ENCODE data around the gene CSNK1D.

CSNK1D gene

GRCh38 chr17:82228842-82229697, 44.4 kb downstream of the CSNK1D start, which contains the start of gene SLC16A3:
SLC16A3 (plus strand) TSS chr17:82229042; CDS start chr17:82236009, 6,967 bp downstream.
- DNase-seq (ENCODE audit: low read depth in 2 of 2), result peak in 1 of 2 donors; percentile 53

- DNase-seq (ENCODE audit: low read depth in 2 of 2), result peak in 1 of 2 donors; percentile 50
These were observed 45.1 kb downstream of the CSNK1D start for GRCh38 chr17:82228278-82228841.

GRCh38 chr17:82227629-82228277, 45.7 kb downstream of the CSNK1D start:
- DNase-seq (ENCODE audit: low read depth in 2 of 2), result no peak

- no peak for DNase-seq (ENCODE audit: low read depth in 2 of 2)
These were observed 46.5 kb downstream of the CSNK1D start for GRCh38 chr17:82226809-82227628.

- no peak for DNase-seq (ENCODE audit: low read depth in 2 of 2)
These were observed 47.2 kb downstream of the CSNK1D start for GRCh38 chr17:82226146-82226808.

GRCh38 chr17:82225368-82226029, 48.0 kb downstream of the CSNK1D start:
- DNase-seq (ENCODE audit: low read depth in 2 of 2), result no peak

GRCh38 chr17:82224666-82225065, 48.8 kb downstream of the CSNK1D start:
- no peak for DNase-seq (ENCODE audit: low read depth in 2 of 2)

- DNase-seq (ENCODE audit: low read depth in 2 of 2), result no peak
These were observed 50.0 kb downstream of the CSNK1D start for GRCh38 chr17:82223517-82223916.

GRCh38 chr17:82222816-82223215, 50.7 kb downstream of the CSNK1D start:
- no peak for DNase-seq (ENCODE audit: low read depth in 2 of 2)

GRCh38 chr17:82221341-82221902, 52.1 kb downstream of the CSNK1D start:
- no peak for DNase-seq (ENCODE audit: low read depth in 2 of 2)

- no peak for DNase-seq (ENCODE audit: low read depth in 2 of 2)
These were observed 53.5 kb downstream of the CSNK1D start for GRCh38 chr17:82219753-82220709.

GRCh38 chr17:82219083-82219482, 54.4 kb downstream of the CSNK1D start:
- DNase-seq (ENCODE audit: low read depth in 2 of 2), result no peak

- DNase-seq (ENCODE audit: low read depth in 2 of 2), result no peak
These were observed 55.0 kb downstream of the CSNK1D start for GRCh38 chr17:82218349-82219075.

GRCh38 chr17:82217530-82218204, 55.8 kb downstream of the CSNK1D start:
- no peak for DNase-seq (ENCODE audit: low read depth in 2 of 2)

- DNase-seq (ENCODE audit: low read depth in 2 of 2), result no peak
These were observed 56.4 kb downstream of the CSNK1D start for GRCh38 chr17:82217120-82217529.

- DNase-seq (ENCODE audit: low read depth in 2 of 2), result no peak
These were observed 57.0 kb downstream of the CSNK1D start for GRCh38 chr17:82216301-82217119.

GRCh38 chr17:82215972-82216300, 57.6 kb downstream of the CSNK1D start:
- no peak for DNase-seq (ENCODE audit: low read depth in 2 of 2)
